OCI-LY1 (cell line): ENCODE measurements around the gene NAA25.

ENCODE experiments used
- CTCF ChIP-seq: fragments of 200-600 bp; sonication (generic), shearing (Covaris generic); IDR thresholded peaks from 2 replicates; pipeline ENCODE4 v1.5.1; 2017; ENCODE audit warnings: mild to moderate bottlenecking, antibody characterized with exemption, low read length, moderate library complexity, mixed read lengths
- EZH2 ChIP-seq: fragments of 200-600 bp; sonication (generic), shearing (Covaris generic); IDR thresholded peaks from 2 replicates; pipeline ENCODE4 v1.8.0; 2017; ENCODE audit warnings: borderline replicate concordance, mixed run types, mild to moderate bottlenecking, antibody characterized with exemption, low read length, moderate library complexity, mixed read lengths

- TF ChIP-seq EZH2 (no peak), CTCF (no peak)
Observed at GRCh38 chr12:112117685-112118084, 9.1 kb upstream of the NAA25 start.
